GM19193 (cell line): Measurements from ENCODE around the gene GFER.

Experiments
- POLR2A ChIP-seq: IDR thresholded peaks from 4 replicates; pipeline ENCODE4 v1.6.1; 2011; ENCODE audit not compliant: insufficient read depth, insufficient read length; ENCODE audit errors: extremely low read depth

Gene GFER

DNA sequence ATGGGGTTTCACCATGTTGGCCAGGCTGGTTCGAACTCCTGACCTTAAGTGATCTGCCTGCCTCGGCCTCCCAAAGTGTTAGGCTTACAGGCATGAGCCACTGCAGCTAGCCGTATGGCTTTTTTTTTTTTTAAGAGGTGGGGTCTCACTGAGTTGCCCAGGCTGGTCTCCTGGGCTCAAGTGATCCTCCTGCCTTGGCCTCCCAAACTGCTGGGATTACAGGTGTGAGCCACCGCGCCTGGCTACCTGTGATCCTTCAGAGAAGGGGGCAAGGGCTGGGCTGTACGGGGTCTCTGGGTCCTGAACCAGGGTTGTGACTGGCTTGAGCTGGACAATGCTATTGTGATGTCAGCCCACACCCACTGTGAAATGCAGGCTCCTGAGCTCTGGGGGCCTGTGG, 17.5 kb upstream of the GFER start, which contains the start of gene RNF151:
TSS of gene RNF151 (plus strand) at position 397 of the 400 bp plus-strand sequence. CDS start 26 bp downstream, outside the sequence.
- TF ChIP-seq POLR2A: no peak

DNA sequence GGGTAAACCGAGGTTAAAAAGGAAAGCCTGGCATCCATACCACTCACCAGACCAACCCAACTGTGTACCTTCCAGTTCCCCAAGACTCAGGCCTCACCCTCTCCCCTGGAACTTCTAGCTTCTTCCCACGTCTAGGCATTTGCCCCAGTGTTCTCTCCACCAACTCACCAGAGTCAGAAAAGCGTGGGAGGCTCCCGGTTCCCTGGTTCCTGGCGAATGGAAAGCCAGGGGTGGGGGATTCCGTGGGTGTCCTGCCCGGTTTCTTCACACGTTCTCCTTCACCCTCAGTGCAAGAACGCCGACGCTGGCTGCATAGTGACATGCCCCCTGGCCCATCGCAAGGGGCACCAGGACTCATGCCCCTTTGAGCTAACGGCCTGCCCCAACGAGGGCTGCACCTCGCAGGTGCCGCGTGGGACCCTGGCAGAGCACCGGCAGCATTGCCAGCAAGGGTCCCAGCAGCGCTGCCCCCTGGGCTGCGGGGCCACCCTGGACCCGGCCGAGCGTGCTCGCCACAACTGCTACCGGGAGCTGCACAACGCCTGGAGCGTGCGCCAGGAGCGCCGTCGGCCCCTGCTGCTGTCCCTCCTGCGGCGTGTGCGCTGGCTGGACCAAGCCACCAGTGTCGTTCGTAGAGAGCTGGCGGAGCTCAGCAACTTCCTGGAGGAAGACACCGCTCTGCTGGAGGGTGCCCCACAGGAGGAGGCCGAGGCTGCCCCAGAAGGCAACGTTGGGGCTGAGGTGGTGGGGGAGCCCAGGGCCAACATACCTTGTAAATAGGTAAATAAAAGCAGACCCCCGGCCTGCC, 15.6 kb upstream of the GFER start:
- no peak for TF ChIP-seq POLR2A

DNA sequence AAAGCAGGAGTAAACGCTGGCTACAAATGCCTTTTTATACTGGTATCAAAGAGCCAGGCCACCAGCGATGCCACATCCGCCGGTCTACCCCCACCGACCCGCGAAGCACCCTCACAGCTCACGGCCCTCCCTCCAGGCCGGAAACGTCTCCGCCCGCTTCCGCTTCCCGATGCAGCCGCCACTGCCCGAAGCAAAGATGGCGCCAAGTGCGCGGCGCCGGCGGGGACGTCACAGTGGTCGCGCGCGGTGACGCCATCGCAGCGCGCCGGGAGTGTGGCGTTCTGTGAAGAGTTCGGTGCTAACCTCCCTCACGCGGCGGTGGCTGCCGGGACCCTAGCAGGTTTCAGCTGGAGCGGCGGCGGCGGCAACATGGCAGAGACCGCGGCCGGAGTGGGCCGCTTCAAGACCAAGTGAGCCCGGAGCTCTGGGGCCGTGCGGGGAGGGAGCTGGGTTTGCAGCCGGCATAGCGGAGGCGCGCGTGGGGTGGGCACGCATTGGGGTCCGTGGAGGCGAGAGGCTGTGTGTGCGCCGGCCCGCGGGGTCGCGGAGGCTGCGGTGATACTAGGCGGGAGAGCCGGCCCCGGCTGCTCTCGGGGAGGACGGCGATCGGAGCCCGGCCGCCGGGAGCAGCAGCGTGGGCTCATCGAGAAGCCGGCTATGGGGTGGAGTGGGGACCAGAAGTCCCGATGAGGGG, 12.1 kb upstream of the GFER start, which contains the start of gene TBL3:
TSS of gene TBL3 (plus strand) at position 258 of the 694 bp plus-strand sequence. CDS start at position 370, 112 bp downstream.
- peak; percentile 96 for TF ChIP-seq POLR2A

DNA sequence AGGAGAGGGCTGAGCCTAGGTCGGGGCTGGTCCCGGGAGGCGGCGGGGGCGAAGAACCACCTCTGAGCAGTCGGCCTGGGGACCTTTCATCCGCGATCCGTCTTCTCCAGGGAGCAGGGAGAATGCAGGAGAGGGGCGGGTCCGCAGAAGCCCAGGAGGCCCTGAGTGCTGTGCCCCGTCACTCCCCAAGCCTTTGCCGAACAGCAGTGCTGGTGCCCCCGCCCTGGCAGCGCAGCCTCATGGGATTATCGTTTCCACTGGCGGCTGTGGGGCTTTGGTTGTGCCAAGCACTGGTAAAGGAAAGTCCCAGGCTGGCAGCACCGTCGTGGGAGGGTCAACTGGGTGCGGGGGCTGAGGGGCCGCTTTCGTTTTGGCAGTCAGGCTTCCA, 11.5 kb upstream of the GFER start:
- no peak for TF ChIP-seq POLR2A

DNA sequence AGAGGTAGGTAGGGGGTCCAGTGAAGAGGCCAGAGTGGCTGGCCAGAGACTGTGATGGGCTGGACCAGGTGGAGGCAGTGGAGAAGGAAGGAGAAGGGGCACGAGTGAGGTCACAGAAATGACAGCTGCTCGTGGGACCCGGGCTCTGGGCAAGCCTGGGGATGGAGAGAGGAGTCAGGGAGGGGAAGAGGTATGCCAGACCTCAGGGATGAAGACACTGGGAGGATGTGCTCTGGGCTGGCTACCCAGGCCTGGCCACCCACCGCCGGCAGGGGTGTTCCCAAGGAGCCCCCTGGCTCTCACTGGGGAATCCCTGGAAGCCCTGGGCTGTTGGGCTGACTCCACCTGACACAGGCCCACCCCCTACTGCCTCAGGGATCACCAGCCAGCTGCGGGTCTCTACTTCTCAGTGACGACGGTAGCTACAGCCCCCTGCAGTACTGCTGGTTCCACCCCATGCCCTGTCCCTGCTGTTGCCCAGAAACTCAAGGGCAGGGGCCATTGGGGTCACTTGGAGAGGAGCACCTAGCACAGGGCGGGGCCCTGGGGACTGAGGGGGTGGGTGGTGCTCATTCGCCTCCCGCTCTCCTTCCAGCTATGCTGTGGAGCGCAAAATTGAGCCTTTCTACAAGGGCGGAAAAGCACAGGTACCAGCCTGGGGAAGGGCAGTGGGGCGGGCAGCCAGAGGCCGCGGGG, 10.4 kb upstream of the GFER start:
- no peak for TF ChIP-seq POLR2A

DNA sequence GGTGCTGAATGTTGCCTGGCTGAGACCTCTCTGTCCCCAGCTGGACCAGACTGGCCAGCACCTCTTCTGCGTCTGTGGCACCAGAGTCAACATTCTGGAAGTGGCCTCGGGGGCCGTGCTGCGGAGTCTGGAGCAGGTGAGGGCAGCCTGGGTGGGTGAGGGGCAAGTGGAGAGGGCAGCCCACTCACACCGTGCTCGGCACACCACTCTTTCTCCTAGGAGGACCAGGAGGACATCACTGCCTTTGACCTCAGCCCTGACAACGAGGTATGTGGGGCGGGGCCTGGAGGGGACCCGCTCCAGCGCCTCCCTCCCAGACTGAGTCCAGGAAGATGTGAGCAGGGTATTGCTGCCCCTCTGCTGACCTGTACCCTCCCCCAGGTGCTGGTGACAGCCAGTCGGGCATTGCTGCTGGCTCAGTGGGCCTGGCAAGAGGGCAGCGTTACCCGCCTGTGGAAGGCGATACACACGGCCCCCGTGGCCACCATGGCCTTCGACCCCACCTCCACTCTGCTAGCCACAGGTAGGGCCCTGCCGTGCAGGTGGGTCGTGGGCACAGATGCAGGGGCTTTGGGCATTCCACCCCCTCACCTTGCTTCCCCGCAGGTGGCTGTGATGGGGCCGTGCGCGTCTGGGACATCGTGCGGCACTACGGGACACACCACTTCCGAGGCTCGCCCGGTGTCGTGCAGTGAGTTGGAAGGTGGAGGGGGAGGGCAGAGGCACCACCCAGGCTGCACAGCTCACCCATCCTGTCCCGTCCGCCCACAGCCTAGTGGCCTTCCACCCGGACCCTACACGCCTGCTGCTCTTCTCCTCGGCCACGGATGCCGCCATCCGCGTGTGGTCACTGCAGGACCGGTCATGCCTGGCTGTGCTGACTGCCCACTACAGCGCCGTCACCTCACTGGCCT, 9.6 kb upstream of the GFER start:
- TF ChIP-seq POLR2A: no peak

DNA sequence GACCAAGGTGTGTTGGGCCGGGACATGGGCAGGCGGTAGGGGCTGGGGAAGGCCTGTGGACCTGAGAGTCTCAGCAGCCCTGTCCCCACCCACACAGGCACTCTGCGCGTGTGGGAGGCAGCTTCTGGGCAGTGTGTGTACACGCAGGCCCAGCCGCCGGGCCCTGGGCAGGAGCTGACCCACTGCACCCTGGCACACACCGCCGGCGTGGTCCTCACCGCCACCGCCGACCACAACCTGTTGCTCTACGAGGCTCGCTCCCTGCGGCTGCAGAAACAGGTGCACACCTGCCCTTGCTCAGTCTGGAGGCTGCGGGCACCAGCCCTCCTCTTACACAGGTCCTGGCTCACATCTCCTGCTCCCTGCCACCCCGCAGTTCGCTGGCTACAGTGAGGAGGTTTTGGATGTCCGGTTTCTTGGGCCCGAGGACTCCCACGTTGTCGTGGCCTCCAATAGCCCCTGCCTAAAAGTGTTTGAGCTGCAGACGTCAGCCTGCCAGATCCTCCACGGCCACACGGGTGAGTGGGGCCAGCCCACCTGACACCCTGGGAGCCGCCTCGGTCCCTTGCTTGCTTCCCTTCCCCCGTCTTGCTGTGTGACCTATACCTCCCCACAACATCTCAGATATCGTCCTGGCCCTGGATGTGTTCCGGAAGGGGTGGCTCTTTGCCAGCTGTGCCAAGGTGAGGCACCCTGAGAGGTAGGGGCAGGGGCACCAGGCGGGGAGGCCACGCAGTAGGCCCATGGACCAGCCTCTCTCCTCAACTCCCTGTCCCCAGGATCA, 8.4 kb upstream of the GFER start:
- no peak for TF ChIP-seq POLR2A

DNA sequence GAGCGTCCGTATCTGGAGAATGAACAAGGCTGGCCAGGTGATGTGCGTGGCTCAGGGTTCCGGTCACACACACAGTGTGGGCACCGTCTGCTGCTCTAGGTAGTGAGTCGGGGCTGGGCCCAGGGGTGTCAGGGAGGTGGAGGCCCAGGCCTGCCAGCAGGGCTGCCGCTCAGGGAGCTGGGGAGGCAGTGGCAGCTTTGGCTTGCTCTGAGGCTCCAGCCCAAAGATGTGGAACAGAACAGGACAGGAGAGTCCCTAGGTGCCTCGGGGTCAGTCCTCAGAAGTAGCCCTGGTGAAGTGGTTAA, 7.8 kb upstream of the GFER start:
- no peak for TF ChIP-seq POLR2A

DNA sequence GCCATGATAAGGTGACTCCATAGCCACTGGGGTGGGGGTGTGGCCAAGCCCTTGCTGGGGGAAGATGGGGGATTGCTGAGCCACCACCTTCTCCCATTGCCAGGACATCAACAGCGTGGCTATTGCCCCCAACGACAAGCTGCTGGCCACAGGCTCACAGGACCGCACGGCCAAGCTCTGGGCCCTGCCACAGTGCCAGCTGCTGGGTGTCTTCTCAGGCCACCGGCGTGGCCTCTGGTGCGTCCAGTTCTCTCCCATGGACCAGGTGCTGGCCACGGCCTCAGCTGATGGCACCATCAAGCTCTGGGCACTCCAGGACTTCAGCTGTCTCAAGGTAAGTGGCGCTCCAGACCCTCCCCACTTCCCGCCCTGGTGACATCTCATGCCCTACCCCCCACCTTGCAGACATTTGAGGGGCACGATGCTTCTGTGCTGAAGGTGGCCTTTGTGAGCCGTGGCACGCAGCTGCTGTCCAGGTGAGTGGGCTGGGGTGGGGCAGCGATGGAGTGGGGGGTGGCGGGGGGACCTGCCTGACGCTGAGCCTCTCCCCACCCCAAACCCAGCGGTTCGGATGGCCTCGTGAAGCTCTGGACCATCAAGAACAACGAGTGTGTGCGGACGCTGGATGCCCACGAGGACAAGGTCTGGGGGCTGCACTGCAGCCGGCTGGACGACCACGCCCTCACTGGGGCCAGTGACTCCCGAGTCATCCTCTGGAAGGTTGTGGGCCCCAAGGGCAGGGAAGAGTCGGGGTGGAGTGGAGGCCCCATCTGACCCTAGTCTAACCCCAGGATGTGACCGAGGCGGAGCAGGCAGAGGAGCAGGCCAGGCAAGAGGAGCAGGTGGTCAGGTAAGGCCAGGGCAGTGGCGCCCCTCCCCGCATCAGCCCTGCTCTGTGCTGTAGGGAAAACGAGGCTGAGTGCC, 6.8 kb upstream of the GFER start:
- TF ChIP-seq POLR2A: no peak

DNA sequence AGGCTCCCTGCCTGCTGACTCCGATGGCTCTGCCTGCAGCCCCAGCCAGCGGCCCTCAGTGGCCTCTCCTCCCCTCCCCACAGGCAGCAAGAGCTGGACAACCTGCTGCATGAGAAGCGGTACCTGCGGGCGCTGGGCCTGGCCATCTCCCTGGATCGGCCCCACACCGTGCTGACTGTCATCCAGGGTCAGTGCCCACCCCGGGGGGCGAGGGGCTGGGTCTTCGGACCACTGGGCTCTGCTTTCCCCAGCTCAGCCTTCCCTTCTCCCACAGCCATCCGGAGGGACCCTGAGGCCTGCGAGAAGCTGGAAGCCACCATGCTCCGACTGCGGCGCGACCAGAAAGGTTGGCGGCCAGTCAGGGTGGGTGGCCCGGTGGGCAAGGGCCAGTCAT, 6.1 kb upstream of the GFER start:
- no peak for TF ChIP-seq POLR2A

DNA sequence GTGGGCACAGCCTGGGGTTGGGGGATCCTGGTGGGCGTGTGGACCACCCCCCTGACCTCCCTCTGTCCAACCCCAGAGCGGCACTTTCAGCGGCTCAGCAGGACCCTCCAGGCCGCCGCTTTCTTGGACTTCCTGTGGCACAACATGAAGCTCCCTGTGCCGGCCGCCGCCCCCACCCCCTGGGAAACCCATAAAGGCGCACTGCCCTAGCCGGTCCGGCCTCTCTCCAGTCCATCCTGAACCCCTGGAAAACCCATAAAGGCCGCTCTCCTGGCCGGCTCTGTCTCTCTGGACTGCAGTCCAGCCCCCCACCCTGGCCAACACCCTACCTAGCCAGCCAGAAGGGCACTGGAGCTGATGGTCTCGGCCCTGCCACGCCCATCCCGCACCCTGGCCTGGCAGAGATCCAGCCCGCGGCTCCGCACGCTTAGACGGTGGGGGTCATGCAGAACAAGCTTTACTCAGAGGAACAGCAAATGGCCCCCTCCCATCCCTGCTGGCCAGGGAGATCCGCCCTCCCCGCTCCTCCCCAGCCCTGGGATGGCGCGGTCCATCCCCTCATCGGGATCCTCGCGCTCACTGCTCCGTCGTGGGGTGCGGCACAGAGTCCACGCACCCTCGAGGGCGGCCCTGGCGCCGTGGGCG, 5.4 kb upstream of the GFER start:
- TF ChIP-seq POLR2A: no peak

DNA sequence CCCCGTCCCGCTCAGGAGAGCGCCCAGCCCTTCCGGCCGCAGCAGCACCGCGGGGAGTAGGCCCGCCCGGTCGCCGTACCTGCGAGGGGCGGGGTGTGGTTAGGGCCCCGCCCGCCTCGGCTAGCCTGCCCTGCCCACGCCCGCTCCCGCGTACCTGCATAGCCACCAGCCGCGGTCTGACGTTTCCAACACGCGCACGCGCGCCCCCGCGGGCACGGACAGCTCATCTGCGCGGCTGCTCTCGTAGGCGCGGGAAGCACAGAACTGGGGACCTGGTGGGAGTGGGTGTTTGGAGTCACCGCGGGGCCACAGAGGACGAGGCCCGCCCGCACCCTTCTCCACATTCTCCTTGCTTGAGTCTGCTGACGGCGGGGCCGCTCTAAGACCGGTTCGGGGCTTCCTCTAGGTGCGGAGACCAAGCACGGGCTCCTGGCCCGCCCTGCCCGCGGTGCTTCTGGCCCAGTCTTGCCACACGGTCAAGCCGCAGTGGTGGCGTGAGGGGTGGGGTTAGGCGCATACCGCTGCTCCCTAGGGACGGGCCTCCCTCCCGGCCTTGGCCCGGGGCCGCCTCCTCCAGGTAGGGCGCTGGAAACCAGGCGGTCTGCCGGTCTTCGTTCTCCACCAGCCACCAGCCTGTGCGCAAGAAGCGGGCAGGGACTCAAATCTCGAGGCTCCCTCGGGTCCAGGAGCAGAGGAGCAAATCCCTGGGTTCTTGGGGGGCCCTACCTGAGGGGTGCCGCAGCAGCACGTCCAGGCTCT, 4.5 kb upstream of the GFER start:
- no peak for TF ChIP-seq POLR2A
